K562 (cell line): ENCODE results near the gene CD244. TPM values are rescaled to one million over a fixed set of nuclear protein-coding genes. Genes with fewer than 3 reads are reported as not detected.

Experiments
- ATAC-seq: fragments of 200-7000 bp; cut with Tn5 transposase; 3 replicates; pipeline ENCODE4 v1.9.1; 2020; ENCODE audit warnings: moderate library complexity
- BruUV-seq: library from RNA; stranded (reverse); fragments of 400-500 nt; replicated peaks from 2 replicates; lab custom pipeline; 2021; lab: Mats Ljungman, UMichigan
- CTCF ChIA-PET: fragments of 300-600 bp; formaldehyde crosslinking; extraction: SDS; loops from one replicate; lab custom pipeline; 2021; ENCODE audit warnings: low intra/inter-chr PET ratio; lab: Yijun Ruan, JAX
- POLR2A ChIA-PET: fragments of 300-600, 350-650 bp; sonication (Branson Sonifier 250); formaldehyde crosslinking; extraction: SDS; loops from one replicate; lab custom pipeline; 2021; ENCODE audit warnings: antibody characterized with exemption, inconsistent platforms; lab: Yijun Ruan, JAX
- DNase-seq, 4 experiments: peaks; one replicate each; pipeline versions ENCODE4 v3.0.0 to v3.0.0-alpha.2; 2011 to 2018; ENCODE audit warnings: low spot score in 3 of 4, mixed read lengths in 3 of 4; ENCODE audit errors: extremely low read depth in 1 of 4
- FAIRE-seq: peaks from 2 replicates; lab custom pipeline; 2011; peaks lifted over from hg19 to GRCh38; lab: Jason Lieb, UNC
- H2AFZ ChIP-seq: 2 replicates; pipeline ENCODE4 v1.6.0; 2011; ENCODE audit warnings: low read depth, low read length, control low read depth, inconsistent platforms
- H3K27ac ChIP-seq: fragments of 200-600 bp; 3 replicates; pipeline ENCODE4 v1.8.0; 2011; ENCODE audit warnings: low read depth, mild to moderate bottlenecking, control low read depth, inconsistent platforms, low read length, moderate library complexity, mixed read lengths; ENCODE audit errors: extremely low read depth
- H3K27me3 ChIP-seq, 2 experiments: fragments of 300-600 bp in 1 of 2; 2 replicates in 1 of 2; 3 replicates in 1 of 2; pipeline versions ENCODE4 v1.6.0 to v1.8.0; 2011; ENCODE audit warnings: inconsistent platforms in 2 of 2, low read length in 2 of 2, mild to moderate bottlenecking in 1 of 2, mixed read lengths in 1 of 2, moderate library complexity in 1 of 2; ENCODE audit not compliant: control insufficient read depth in 2 of 2, insufficient read depth in 2 of 2
- H3K36me3 ChIP-seq: fragments of 300-600 bp; 3 replicates; pipeline ENCODE4 v1.8.0; 2011; ENCODE audit warnings: mild to moderate bottlenecking, low read length, inconsistent platforms; ENCODE audit not compliant: control insufficient read depth, insufficient read depth
- H3K4me1 ChIP-seq, 2 experiments: fragments of 200-600 bp in 1 of 2; replicated peaks in 1 of 2; 2 replicates in 1 of 2; 3 replicates in 1 of 2; pipeline versions ENCODE4 v1.5.1 to v1.8.0; 2011; ENCODE audit warnings: inconsistent platforms in 2 of 2, low read length in 2 of 2, mild to moderate bottlenecking in 1 of 2, mixed read lengths in 1 of 2, moderate library complexity in 1 of 2; ENCODE audit not compliant: control insufficient read depth in 2 of 2, insufficient read depth in 2 of 2
- H3K4me2 ChIP-seq: 2 replicates; pipeline ENCODE4 v1.6.1; 2011; ENCODE audit warnings: low read length, control low read depth, inconsistent platforms, mixed read lengths; ENCODE audit not compliant: insufficient read depth
- H3K4me3 ChIP-seq: fragments of 200-600 bp; sonication (generic), shearing (Covaris generic); 2 replicates; pipeline ENCODE4 v1.5.1; 2016; ENCODE audit warnings: control low read depth, inconsistent platforms
- H3K79me2 ChIP-seq: fragments of 200-600 bp; 3 replicates; pipeline ENCODE4 v1.8.0; 2011; ENCODE audit warnings: low read length, inconsistent platforms; ENCODE audit not compliant: control insufficient read depth, insufficient read depth
- H3K9ac ChIP-seq, 2 experiments: 2 replicates each; pipeline versions ENCODE4 v1.6.0 to v1.6.1; 2011; ENCODE audit warnings: low read depth in 2 of 2, low read length in 2 of 2, control low read depth in 1 of 2, inconsistent platforms in 1 of 2, mild to moderate bottlenecking in 1 of 2, mixed read lengths in 1 of 2; ENCODE audit not compliant: insufficient read depth in 1 of 2
- H3K9me1 ChIP-seq: one replicate; pipeline ENCODE4 v1.6.0; 2011; ENCODE audit warnings: inconsistent platforms, mild to moderate bottlenecking, low read length, moderate library complexity; ENCODE audit not compliant: control insufficient read depth, insufficient read depth
- H3K9me3 ChIP-seq: replicated peaks from 2 replicates; pipeline ENCODE4 v1.5.1; 2011; ENCODE audit warnings: low read depth, low read length, inconsistent platforms; ENCODE audit not compliant: control insufficient read depth, insufficient read depth
- H4K20me1 ChIP-seq: replicated peaks from 2 replicates; pipeline ENCODE4 v1.6.1; 2011; ENCODE audit warnings: low read length, inconsistent platforms, mixed read lengths; ENCODE audit not compliant: control insufficient read depth, insufficient read depth
- CCNT2 ChIP-seq: IDR thresholded peaks from 2 replicates; pipeline ENCODE4 v1.6.1; 2011; ENCODE audit warnings: borderline replicate concordance, low read depth, mild to moderate bottlenecking, moderate library complexity, mixed read lengths, low read length; ENCODE audit not compliant: insufficient read length; ENCODE audit errors: extremely low read depth
- GATAD2A ChIP-seq: fragments of 450-650 bp; IDR thresholded peaks from 2 replicates; pipeline ENCODE4 v1.6.1; 2017
- NCOA2 ChIP-seq, 2 experiments: fragments of 450-650 bp; IDR thresholded peaks; 2 replicates each; pipeline ENCODE4 v1.6.1; 2018; ENCODE audit warnings: mild to moderate bottlenecking in 2 of 2, moderate library complexity in 1 of 2; ENCODE audit not compliant: partially characterized antibody in 2 of 2
- PTBP1 ChIP-seq: fragments of 200-400 bp; formaldehyde crosslinking; IDR thresholded peaks from 2 replicates; pipeline ENCODE4 v1.6.1; 2017; ENCODE audit warnings: low read depth, low read length
- RUNX1 ChIP-seq: sonication (generic); IDR thresholded peaks from 2 replicates; pipeline ENCODE4 v1.6.1; 2016; ENCODE audit warnings: antibody characterized with exemption, low read depth
- SRSF1 ChIP-seq: fragments of 200-400 bp; formaldehyde crosslinking; IDR thresholded peaks from 2 replicates; pipeline ENCODE4 v1.6.1; 2017; ENCODE audit warnings: mild to moderate bottlenecking, low read depth, low read length, moderate library complexity
- TAF15 ChIP-seq: fragments of 200-400 bp; formaldehyde crosslinking; IDR thresholded peaks from 2 replicates; pipeline ENCODE4 v1.6.1; 2017; ENCODE audit warnings: mild to moderate bottlenecking, low read depth, low read length, moderate library complexity
- XRCC5 ChIP-seq: fragments of 200-400 bp; formaldehyde crosslinking; IDR thresholded peaks from 2 replicates; pipeline ENCODE4 v1.6.1; 2017; ENCODE audit warnings: low read depth, mild to moderate bottlenecking, low read length
- ZNF143 ChIP-seq: sonication (generic); formaldehyde crosslinking; IDR thresholded peaks from 2 replicates; pipeline ENCODE4 v1.9.0; 2022; ENCODE audit warnings: mild to moderate bottlenecking, missing genetic modification reagents
- ZNF785 ChIP-seq: fragments of 250-450 bp; sonication (Bioruptor Pico); IDR thresholded peaks from 2 replicates; pipeline ENCODE4 v1.4.0; 2020; ENCODE audit warnings: mild to moderate bottlenecking
- WGBS: fragments of 100-300 bp; shearing (Covaris generic); methylation state at CpG from one replicate; pipeline ENCODE4 v1.1.6; 2016; ENCODE audit warnings: low coverage, mixed read lengths; ENCODE audit not compliant: insufficient coverage; ENCODE audit errors: missing lambda C conversion rate; 5-methylcytosine and 5-hydroxymethylcytosine counted together
- in situ Hi-C: fragments of 300-500 bp; cut with MboI; formaldehyde crosslinking; loops from 4 replicates; pipeline ENCODE4 v1.15.0; 2018; ENCODE audit warnings: inconsistent platforms, mixed read lengths
- intact Hi-C: fragments of 100-400 bp; cut with micrococcal nuclease; formaldehyde crosslinking; loops from 2 replicates; pipeline ENCODE4 v1.14.2; 2022
- polyA plus RNA-seq, 8 experiments: library from polyadenylated mRNA; depleted of rRNA in 4 of 8; stranded (reverse) in 5 of 8; unstranded in 3 of 8; fragments of >200 nt; fragmentation: Nextera tagmentation in 2 of 8; fragmentation: Illumina TruSeq in 1 of 8; extraction: Ambion mirVana in 2 of 8; extraction: Trizol in 1 of 8; gene quantifications; 2 replicates each; pipeline versions ENCODE4 v1.2.1 to v1.2.3, GENCODE V29; 2011 to 2014; ENCODE audit warnings: inconsistent platforms in 1 of 8, missing spikeins in 1 of 8
- total RNA-seq, 7 experiments: library from RNA; depleted of rRNA in 6 of 7; stranded (reverse); fragments of >200 nt in 6 of 7; fragmentation: Illumina TruSeq in 2 of 7; extraction: Trizol in 2 of 7; gene quantifications; 2 replicates each; pipeline versions ENCODE4 v1.2.1 to v1.2.3, GENCODE V29; 2011 to 2021; ENCODE audit warnings: low replicate concordance in 1 of 7

CD244 gene
- total and polyA plus RNA-seq, 9 of the 15 experiments (the other 6 are each of a cell fraction or from before 2014, with no cell fraction given): not detected

DNA sequence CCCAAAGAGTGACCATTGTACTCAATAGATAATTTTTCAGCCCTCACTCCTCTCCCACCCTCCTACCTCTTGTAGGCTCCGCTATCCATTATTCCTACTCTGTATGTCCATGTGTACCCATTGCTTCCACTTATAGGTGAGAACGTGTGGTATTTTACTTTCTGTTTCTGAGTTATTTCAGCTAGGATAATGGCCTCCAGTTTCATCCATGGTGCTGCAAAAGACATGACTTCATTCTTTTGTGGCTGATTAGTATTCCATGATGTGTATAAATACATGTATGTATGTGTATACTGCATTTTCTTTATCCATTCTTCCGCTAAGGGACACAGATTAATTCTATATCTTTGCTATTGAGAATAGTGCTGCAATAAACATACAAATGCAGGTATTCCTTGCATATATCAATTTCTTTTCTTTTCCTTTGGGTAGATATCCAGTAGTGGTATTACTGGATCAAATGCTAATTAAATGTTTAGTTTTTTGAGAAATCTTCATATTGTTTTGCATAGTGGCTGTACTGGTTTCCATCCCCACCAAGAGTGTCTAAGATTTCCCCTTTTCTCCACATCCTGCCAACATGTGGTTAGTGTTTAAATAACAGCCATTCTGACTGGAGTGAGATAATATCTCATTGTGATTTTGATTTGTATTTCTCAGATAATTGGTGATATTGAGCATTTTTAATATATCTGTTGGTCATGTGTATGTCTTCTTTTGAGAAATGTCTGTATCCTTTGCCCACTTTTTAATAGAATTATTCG, 61.9 kb downstream of the CD244 start:
- Histone ChIP-seq H4K20me1 (no peaks in the 10 kb centered on the region; the same call in 1 of the 2 replicates), H2AFZ (no peak overlapping the region), H3K9me3 (no peaks in the 10 kb centered on the region), H3K79me2 (no peaks in the 10 kb centered on the region), H3K27ac (no peak overlapping the region), H3K9ac (no peak overlapping the region), H3K36me3 (no peaks in the 10 kb centered on the region), H3K4me3 (no peak overlapping the region), H3K4me2 (no peak overlapping the region), H3K27me3 (peaks cover 5 to 15% of the 10 kb centered on the region in 2 experiments; a peak in 4 of 5 replicates), H3K9me1 (no peaks in the 10 kb centered on the region), H3K4me1 (peaks cover 0 to 8% of the 10 kb centered on the region in 2 experiments; a peak in 1 of 5 replicates)
- intact Hi-C loops: no loop called here
- ChIA-PET POLR2A (no interaction called here), CTCF (no interaction called here)
- no peak for FAIRE-seq
- 1% methylated on average over 4 of the region's 4 CpGs for WGBS
- no peak for ATAC-seq
- BruUV-seq: no TSS peak
- no peak for DNase-seq
- no peak for TF ChIP-seq ZNF143 (CRISPR knock-in tag)
- TF ChIP-seq ZNF785 (CRISPR knock-in tag): no peak
- TF ChIP-seq GATAD2A: no peak
- in situ Hi-C loops: no loop called here

DNA sequence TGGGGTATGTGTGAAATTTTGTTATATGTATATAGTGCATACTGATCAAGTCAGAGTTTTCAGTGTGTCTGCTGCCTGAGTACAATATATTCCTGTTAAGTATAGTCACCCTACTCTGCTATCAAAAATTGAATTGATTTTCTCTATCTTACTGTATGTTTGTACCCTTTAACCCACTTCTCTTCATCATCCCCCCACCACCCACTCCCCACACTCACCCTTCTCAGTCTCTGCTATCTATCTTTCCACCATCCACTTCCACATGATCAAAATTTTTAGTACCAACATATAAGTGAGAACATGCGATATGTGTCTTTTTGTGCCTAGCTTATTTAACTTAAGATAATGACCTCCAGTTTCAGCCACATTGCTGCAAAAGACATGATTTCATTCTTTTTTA, 62.5 kb downstream of the CD244 start:
- no peak overlapping the region for H3K4me2 ChIP-seq
- peaks cover 0 to 8% of the 10 kb centered on the region in 2 experiments; a peak in 1 of 5 replicates for H3K4me1 ChIP-seq
- H3K9me3 ChIP-seq: no peaks in the 10 kb centered on the region
- no peak overlapping the region for H3K27ac ChIP-seq
- H3K79me2 ChIP-seq: no peaks in the 10 kb centered on the region
- POLR2A ChIA-PET: no interaction called here
- H3K36me3 ChIP-seq: no peaks in the 10 kb centered on the region
- FAIRE-seq (no peak), DNase-seq (no peak), ATAC-seq (no peak)
- H3K27me3 ChIP-seq: peaks cover 5 to 21% of the 10 kb centered on the region in 2 experiments; a peak in 4 of 5 replicates
- no peak overlapping the region for H3K4me3 ChIP-seq
- no peak overlapping the region for H2AFZ ChIP-seq
- no peak overlapping the region for H3K9ac ChIP-seq
- 12% methylated on average over 1 of the region's 1 CpG for WGBS
- BruUV-seq: no TSS peak
- no peaks in the 10 kb centered on the region; the same call in 1 of the 2 replicates for H4K20me1 ChIP-seq
- in situ Hi-C loops (no loop called here), intact Hi-C loops (no loop called here)
- CTCF ChIA-PET: no interaction called here
- H3K9me1 ChIP-seq: no peaks in the 10 kb centered on the region
- TF ChIP-seq XRCC5: no peak
- no peak for TF ChIP-seq PTBP1
- TF ChIP-seq TAF15: no peak
- no peak for TF ChIP-seq SRSF1
- TF ChIP-seq RUNX1: no peak
- no peak for TF ChIP-seq CCNT2
- no peak for TF ChIP-seq NCOA2 (IDR thresholded peaks at IDR 0.05; ENCODE audit: partially characterized antibody in 2 of 2)
